NOMO-1 treated with DMSO at 0.1 percent for 48 hours (cell line): ENCODE measurements around the gene FAM3B.
"Not testable (repeated sequence)": the region's sequence is repeated elsewhere in the genome, so short reads cannot be mapped to it uniquely, and the experiment has no call there.

Experiments used
- DNase-seq: peaks from one replicate; lab custom pipeline; 2025; ENCODE audit not compliant: unreplicated experiment; lab: John Stamatoyannopoulos, UW

The FAM3B gene, protein sequence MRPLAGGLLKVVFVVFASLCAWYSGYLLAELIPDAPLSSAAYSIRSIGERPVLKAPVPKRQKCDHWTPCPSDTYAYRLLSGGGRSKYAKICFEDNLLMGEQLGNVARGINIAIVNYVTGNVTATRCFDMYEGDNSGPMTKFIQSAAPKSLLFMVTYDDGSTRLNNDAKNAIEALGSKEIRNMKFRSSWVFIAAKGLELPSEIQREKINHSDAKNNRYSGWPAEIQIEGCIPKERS

DNA sequence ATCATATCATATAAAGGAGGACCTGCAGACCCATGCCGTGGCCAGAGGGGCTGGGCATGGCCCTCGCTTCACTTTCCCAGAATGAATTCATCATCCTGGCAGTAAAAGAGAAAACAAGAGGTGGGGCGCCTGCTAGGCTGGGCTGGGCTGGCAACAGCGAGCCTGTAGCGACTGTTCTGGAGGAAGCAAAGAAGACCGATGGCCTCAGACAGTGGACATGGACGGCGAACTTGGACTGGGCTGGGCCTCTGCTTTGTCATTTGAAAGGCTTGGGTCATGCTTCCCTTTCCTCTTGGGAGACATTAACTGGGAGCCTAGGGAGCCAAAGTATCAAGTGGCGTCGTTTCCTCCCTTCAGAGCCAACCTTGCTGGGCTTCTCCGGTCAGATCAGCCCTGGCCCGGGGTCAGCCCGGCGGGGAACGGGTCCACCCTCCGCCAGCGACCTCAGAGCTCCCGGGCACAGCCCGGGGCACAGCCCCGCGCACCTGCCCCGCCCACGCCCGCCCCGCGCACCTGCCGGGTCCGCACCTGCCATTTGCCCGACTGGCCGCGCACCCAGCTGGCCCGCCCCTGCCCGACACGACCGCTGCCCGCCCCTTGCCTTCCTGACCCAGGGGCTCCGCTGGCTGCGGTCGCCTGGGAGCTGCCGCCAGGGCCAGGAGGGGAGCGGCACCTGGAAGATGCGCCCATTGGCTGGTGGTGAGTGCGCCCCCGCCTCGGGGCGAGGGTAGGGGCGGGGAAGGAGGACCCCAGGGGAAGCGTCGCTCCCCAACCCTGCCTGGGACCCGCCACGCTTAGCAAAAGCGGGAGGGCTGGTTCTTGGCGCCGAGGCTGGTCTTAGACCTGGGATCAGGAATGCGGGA lies at the start of gene FAM3B:
FAM3B (plus strand) TSS at position 602 of the 863 bp plus-strand sequence; CDS start at position 681, 79 bp downstream.
- DNase-seq, result no peak

- DNase-seq, result no peak
These were observed 49.3 kb upstream of the FAM3B start for GRCh38 chr21:41267346-41267745.

DNA sequence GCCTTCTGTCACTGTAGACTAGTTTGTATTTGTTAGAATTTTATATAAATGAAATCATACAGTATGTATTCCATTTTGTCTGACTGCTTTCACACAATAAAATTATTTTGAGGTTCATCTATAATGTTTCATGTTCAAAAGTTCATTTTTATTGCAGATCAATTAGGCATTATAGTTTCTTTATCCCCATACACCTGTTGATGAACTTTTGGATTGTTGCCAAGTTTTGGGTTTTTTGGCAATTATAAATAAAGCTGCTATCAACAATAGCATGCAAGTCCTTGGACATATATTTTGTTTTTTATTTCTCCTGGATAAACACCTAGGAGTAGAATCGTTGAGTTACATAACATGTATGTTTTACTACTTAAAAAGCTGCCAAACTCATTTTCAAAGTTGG lies 47.1 kb upstream of the FAM3B start:
- DNase-seq, result no peak

GRCh38 chr21:41277196-41277595 lies 39.4 kb upstream of the FAM3B start:
- no peak for DNase-seq

DNA sequence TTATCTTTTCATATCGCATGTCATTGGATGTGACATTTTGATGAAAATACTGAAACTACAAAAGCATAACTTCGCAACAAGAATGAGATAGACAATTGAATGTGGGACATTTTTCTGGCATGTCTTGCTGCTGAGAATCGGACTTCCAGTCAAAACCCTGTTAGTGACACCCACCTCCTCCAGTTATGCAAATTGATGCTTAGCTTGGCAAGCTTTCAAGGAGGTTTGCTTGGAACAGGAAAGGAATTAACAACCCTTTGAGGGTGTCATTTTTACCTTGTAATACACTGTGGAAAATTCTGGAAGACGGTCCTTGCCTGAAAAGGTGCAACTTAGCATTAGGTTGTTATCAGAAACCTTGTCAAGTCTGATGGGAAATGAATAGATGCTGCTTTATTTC lies 38.8 kb upstream of the FAM3B start:
- DNase-seq, result no peak

DNA sequence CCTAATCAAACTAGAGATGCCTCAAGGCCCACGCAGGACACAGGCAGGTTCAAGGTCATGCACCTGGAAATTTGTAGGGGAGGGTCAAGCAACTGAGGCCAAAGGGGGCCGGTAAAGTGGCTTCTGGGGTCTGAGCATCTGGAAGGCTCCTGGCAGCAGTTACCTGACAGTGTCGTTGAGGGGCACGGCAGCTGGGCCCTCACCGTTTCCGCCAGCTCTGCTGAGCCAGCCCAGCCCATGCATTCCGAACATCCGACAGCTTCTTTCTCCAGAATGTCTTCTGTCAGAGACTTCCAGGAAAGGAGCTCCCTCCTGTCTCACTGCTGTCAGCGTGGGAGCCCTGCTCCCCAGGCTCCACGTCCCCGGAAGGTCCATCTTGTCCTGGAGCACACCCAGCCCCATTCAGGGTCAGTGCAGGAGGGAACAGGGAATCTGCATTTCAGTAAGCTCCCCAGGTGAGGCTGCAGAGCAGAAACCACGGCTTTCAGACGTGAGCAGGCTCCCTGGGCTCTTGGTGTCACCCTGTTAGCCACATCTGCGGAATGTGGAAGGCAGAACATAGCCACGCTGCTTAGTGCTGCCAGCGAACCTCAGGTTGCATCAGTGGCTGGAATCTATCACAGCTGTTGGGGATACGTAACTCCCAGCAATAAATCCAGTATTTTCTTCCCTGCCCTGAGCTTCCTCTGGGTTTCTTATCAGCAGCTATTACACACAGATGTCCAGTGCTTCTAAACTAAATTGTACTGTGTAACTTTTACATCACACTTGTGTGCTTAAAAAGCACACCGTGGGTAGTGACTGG lies 36.3 kb upstream of the FAM3B start:
- no peak for DNase-seq

DNA sequence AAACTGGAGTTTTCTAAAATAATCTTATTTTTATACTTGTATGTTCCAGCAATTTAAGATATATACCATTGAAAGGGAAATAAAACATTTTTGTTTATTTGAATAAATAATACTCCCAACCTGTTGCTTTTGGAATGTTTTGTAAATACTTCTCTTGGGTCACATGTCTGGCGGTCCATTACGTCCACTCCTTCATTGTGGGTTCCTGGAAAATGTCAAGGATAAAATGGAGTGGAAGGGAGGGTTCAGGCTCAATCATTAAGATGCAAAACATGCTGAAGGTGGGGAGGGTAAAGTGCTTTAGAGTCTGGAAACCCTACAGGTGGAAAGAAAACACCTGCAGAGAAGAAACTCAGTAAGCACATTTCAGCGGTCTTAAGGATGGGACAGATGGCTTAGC lies 34.2 kb upstream of the FAM3B start:
- DNase-seq, result no peak

DNA sequence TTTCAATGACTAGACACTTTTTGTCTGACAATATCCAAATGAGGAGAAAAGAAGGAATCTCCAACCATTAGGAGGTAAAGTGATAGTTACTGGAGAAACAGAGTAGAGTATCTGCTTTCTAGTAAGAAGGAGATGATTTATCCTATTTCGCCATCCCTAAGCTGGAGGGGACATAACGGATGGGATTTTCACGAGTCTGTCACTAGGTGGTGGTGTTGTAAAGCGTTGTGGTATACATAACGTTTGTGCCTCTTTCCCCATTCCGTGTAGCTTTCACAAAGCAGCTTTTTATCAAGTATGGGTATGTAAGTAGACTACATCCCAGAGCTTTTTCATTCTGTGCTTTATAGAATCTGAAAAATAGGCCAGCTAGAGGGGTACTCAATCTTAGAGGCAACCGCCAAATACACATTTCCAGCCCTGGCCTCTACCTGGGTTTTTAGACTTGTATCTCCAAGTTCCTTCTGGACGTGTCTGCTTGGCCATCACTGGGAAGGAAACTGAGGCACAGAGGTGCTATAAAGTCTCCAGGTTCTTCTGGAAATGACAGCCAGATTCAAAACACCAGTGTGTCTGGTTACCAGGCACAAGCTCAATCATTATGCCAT lies 33.3 kb upstream of the FAM3B start:
- DNase-seq, result peak; percentile 82

DNA sequence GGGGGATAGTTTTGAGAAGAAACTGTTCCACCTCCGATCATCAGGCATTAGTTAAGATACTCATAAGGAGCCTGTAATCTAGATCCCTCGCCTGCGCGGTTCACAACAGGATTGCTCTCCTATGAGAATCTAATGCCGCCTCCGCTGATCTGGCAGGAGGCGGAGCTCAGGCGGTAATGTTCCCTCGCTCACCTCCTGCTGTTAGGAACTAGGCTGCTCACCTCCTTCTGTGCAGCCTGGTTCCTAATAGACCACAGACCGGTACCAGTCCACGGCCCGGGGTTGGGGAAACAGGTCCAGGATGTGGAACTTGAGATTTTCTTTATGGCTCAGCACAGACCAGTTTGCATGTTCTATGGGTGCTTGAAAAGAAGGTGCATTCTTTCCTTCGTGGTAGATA lies 27.2 kb upstream of the FAM3B start:
- DNase-seq, result no peak

GRCh38 chr21:41290106-41290799 lies 26.3 kb upstream of the FAM3B start:
- DNase-seq, result no peak

DNA sequence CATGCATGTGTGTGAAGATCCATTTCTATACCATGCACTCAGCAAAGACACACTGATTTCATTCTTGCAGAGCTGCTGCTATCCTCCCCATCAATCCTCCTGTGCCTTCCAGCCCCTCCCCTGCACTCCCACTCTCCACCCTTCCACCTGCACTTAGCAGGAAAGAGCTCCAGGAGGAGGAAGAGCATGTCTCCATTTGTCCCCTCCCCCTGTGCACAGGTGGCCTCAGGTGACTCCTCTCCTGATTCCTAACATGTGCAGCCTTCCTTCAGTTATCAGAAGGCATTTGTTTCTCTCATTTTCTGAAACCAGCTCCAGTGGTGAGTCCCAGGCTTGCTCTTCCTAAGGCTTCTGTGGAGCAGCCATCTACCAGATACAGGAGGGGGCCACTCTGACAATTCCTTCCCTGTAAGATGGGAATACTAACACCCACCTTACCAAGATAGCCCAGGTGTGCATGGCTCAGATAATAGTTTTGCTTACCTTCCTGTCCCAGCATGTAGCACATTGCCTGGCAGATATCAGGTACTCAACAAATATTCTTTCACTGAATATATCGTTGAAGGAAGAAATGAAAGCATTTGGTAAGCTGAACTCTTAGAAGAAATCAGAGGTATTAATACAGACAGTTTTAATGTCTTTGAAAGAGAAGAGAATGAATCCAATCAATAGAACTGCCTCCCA lies 21.9 kb upstream of the FAM3B start:
- DNase-seq, result no peak

DNA sequence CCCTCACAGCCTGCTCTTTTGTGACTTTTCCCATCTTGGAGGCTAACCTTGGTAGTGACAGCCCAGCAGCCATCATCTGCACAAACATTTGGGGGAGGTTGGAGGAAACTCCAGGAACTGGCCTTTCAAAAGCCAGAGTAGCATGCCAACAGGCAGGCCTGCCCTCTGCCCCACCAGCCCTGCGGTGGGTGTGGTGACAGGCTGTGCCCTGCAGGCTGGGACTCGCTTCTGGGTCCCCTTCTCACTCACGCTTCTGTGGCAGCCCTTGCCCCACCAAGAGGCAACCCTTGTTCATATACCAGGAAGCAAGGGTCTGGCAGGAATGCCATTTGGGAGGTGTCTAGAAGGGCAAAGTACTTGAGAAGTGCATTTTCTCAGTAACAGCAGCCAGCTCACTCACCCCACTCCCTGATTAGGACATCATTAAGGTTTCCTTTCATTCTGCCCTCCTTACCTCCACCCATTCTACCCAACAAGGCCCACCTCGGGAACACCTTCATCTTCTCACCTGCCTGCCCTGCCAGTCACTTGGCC lies 20.8 kb upstream of the FAM3B start:
- no peak for DNase-seq

DNA sequence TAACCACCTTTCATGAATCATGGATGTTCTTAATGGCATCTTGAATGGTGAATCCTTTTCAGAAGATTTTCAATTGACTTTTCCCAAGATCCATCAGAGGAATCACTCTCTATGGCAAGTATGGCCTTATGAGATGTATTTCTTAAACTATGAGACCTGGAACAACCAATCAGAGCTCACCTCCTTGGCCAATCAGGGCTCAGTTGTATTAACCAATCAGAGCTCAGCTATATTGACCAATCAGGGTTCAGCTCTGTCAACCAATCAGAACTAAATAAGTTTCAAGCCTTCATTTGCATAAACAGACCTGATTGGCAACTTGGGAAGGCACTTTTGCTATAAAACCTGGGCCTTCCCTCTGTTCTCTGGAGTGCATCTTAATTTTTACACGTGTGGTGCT lies 13.6 kb upstream of the FAM3B start:
- no peak for DNase-seq

GRCh38 chr21:41304068-41304720 lies 12.4 kb upstream of the FAM3B start:
- no peak for DNase-seq

- DNase-seq, result no peak
These were observed 9.4 kb upstream of the FAM3B start for GRCh38 chr21:41307219-41307618.

DNA sequence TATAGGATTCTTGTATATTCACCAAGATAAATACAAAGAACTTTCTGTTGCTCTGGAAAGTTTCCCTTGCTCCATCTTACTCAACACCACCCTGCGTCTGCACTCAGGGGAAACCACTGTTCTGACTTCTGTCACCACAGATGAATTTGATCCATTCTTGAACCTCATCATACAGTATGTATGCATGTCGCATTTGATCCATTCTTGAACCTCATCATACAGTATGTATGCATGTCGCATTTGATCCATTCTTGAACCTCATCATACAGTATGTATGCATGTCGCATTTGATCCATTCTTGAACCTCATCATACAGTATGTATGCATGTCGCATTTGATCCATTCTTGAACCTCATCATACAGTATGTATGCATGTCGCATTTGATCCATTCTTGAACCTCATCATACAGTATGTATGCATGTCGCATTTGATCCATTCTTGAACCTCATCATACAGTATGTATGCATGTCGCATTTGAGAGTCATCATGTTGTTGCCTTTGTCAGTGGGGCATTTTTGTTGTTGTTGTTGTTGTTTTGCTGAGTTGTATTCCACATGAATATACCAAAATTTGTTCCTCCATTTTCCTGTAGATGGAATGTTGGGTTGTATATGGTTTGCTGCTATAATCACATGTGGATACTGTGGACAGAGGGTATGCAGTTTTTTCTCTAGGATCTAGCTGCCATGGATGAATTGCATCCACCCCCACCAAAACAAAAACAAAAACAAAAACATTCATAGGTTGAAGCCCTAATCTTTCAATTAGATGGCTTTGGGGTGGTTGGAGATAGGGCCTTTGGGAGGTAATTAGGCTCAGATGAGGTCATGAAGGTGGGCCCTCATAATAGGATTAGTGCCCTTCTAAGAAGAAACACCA lies 3.1 kb upstream of the FAM3B start:
- not testable (repeated sequence) for DNase-seq

- no peak for DNase-seq
These were observed 875 bp upstream of the FAM3B start for GRCh38 chr21:41315726-41316125.

DNA sequence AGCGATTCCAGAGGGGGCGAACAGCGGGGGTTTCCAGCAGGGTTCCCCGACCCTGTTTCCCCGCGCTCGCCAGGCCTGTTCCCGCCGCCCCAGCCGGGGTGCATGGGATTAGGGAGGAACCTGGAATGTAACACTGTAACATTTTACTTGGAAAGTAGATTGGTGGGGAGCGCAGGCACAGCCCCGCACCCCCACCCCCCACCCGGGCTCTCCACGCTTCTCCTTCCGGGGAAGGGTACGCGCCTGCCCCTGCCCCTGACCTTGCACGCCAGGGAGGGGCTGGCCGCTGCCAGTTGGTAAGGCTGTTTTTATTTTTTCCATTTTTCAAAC lies 427 bp downstream of the FAM3B start:
- no peak for DNase-seq

GRCh38 chr21:41317458-41317857 lies 857 bp downstream of the FAM3B start:
- DNase-seq, result no peak
